SH-SY5Y (cell line): Measurements from ENCODE around the gene AGPAT3.

Source experiments
- GATA2 ChIP-seq: IDR thresholded peaks from 2 replicates; pipeline ENCODE4 v1.6.1; 2011; ENCODE audit warnings: mild to moderate bottlenecking, low read depth, low read length
- GATA3 ChIP-seq: IDR thresholded peaks from 2 replicates; pipeline ENCODE4 v1.6.1; 2011; ENCODE audit warnings: low read depth, mild to moderate bottlenecking, low read length, moderate library complexity

Gene AGPAT3

DNA sequence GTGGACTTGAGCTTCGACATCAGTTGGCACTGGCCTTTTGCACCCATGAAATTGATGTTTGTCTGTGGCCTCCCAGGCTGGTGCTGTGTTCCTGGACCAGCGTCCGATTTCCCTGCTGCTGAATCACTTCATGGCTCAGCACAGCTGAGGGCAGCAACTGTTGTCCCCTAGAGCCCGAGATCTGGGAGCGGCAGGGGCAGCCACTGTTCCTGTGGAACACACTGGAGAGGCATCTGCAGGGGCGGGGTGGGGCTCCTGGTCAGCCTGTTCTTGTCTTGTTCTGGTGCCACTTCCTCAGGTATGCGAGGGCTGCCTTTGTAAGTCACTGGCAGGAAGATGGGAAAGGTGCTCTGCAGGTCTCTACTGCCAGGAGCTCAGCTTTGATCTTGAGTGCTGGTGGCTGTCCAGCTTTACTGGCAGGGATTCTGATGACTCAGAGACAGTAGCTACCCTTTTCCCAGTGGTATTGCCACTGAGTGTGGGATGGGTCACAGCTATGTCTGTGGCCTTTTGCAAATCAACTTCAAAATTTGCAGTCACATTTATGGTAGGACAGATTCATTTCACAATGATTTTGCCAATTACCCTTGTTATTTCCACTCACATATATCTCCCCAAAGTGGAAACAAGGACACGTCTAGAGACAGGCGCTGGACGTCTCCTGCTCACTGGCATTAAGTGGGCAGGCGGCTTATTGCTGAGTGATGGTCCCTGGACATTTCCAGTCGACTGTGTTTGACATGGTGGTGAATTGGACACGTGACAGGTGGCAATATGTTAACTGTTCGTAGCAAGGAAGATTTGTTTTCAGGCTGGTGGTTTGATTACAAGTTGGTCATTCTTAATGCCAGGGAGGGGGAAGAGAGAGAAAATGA lies 15.3 kb downstream of the AGPAT3 start:
- TF ChIP-seq GATA2 (no peak), GATA3 (no peak)

DNA sequence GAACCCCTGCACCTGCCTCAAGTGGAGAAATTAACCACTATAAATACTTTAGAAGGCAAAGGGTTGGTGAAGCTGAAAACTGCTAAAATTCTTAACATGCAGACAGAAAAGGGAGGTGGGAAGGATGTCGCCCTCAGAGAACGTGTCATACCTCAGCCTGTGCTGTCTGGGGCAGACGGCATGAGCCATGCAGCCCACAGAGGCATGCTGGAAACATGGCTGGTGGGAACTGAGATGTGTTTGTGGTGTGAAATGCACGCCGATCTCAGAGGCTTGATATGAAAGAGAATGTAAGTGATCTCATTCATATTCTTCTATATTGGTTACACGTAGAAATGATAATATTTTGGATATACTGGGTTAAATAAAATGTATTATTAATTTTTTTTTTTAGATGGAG lies 16.3 kb downstream of the AGPAT3 start:
- TF ChIP-seq GATA3, result no peak
- TF ChIP-seq GATA2, result no peak

DNA sequence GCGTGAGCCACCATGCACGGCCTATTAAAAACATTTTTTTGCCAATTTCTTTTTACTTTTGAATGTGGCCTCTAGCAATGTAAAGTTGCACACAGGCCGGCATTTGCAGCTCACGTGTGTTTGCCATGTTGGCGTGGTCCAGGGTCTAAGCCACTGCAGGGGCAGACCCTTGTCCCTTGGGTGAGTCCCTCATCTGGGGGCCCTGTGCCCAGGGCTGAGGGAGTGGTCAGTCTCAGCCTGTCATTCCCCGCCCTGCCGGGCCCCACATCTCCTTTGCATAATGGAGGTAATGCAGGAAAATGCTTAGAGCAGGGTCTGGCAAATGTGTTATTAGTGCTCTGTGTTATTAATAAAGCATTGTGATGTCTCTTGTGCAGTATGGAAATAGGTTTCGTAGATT lies 16.9 kb downstream of the AGPAT3 start:
- no peak for TF ChIP-seq GATA2
- TF ChIP-seq GATA3, result no peak

DNA sequence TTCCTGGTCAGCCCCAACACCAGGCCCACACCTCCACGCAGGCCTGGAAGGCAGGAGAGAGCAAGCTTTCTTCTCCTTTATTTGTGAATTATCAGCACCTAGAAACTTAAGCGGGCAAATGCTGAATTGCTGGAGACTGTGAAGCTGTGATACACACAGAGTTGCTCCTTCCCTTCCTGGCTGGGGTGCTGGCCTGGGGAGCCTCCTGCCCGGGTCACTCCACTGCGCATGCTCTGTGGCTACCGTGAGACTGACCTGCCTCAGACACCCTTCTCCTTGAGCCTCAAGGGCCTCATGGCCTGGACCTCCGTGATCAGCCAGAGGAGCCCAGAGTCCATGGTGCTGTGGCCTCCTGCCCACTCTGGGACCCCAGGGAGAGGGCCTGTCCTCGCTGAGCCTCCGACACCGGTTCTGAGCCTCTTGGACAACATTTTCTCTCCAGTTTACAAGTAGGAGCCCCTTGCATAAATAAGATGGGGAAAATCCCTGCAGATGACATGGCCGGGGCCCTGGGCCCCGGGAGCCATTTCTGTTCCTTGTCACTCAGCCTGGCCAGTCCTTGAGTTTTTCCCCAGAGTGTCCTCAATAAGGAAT lies 18.0 kb downstream of the AGPAT3 start:
- TF ChIP-seq GATA2 (no peak), GATA3 (no peak)

DNA sequence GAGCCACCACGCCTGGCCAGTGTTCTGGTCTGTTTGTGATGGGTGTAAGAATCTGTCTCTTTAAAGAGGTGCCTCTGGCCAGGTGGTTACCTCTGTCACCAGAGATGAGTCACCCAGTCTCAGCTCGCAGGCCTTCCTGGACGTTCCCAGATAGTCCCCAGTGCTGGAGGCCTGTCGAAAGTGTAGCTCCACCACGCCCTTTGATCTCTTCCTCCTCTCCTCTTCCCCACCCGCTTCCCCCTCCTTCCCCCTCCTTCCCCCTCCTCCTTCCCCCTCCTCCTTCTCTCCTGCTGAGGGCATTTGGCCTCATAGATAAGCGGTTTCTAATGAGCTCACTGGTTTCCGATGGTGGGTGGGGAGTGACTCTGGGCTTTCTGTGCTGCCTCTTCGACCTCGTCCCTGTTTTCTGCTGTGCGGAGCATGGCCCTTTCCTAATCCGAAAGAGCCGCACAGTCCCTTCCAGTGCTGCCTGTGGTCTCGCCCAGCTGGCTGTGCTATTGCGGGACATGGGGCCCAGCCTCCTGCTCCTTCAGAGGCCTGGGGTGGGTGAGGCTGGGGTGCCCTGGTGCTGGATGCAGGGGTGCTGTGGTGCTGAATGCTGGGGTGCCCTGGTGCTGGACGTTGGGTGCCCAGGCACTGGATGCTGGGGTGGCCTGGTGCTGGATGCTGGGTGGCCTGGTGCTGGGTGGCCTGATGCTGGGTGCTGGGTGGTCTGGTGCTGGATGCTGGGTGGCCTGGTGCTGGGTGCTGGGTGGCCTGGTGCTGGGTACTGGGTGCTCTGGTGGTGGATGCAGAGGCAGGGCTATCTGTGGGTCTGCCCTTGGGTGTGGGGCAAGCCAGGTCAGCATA lies 19.2 kb downstream of the AGPAT3 start:
- TF ChIP-seq GATA2, result no peak

DNA sequence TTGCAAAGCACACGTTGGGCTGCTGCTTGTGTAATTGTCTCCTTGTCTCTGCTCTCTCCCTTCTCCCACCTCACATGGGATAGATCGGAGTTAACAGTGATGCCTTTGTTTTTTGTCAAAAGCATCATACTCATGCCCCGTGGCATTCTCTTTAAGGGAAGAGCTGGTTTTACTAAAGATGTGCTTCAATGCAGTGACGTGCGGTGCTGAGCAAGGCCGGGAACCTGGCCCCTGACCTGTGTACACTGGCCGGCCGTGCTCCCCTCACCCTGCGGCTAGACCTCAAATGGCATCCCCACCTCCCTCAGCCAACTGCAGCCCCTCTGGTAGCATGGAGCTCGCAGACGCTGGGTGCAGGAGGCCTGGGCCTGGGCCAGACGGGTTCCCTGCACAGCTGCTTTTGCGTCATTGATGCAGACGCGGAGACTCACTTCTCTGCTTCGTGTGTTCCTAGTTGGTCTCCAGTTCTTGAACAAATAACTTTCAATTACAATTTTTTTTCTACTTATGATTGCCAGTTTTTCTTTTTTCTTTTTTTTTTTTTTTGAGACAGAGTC lies 19.9 kb downstream of the AGPAT3 start:
- no peak for TF ChIP-seq GATA3
- TF ChIP-seq GATA2, result no peak

DNA sequence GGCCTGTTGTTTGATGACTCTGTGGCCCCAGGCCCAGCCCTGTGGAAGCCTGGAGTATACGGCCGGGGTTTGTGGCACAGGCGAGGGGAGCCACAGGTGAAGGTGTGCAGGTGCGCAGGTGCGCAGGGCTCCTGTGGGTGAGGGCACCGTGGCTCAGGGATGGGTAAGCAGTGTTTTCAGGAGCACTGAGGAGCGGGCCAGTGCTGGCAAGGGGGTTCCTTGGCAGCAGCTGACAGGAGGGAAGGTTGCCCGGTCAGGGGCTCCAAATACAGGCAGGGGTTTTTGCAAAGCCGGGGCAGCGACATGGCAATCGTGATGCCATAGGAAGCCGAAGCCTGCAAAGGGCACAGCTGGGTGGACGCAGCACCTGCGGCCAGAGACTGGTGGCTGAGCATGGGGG lies 20.7 kb downstream of the AGPAT3 start:
- TF ChIP-seq GATA3 (no peak), GATA2 (no peak)

DNA sequence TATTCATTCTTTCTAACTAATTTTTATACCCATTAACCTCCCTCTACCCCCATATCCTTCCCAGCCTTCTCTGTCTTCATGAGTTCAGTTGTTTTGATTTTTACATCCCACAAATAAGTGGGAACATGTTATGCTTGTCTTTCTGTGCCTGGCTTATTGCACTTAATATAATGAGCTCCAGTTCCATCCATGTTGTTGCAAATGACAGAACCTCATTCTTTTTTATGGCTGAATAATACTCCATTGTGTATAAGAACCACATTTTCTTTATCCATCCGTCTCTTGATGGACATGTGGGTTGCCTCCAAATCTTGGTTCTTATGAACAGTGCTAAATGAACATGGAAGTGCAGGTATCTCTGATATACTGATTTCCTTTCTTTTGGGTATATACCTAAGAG lies 21.5 kb downstream of the AGPAT3 start:
- TF ChIP-seq GATA2, result no peak
- TF ChIP-seq GATA3, result no peak

DNA sequence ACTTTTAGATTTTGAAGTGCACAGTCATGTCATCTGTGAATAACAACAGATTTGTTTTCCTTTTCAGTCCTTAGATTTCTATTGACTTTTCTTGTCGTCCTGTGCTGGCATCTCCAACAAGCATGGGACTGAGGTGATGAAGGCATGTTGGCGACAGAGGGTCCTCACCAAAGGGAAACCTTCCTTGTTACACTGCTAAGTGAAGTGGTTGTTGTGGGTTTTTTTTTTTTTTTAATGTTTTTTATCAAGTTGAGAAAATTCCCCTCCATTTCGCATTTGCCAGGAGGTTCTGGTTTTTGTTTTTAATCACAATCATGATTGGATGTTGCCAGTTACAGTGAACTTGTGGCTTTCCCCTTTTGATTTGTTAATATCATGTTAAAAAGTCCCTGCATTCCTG lies 24.0 kb downstream of the AGPAT3 start:
- TF ChIP-seq GATA3 (no peak), GATA2 (no peak)

DNA sequence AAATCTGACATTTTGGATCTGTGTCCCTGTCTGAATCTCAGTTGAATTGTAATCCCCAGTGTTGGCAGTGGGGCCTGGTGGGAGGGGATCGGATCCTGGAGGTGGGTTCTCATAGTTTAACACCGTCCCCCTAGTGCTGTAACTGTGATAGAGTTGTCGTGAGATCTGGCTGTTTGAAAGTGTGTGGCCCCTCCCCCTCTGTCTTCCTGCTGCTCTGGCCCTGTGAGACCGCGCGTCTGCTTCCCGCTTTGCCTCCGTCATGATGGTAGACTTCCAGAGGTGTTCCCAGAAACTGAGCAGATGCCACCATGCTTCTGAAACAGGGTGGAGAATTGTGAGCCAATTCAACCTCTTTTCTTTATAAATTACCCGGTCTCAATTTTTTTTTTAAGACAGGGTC lies 25.0 kb downstream of the AGPAT3 start:
- TF ChIP-seq GATA3 (no peak), GATA2 (no peak)

DNA sequence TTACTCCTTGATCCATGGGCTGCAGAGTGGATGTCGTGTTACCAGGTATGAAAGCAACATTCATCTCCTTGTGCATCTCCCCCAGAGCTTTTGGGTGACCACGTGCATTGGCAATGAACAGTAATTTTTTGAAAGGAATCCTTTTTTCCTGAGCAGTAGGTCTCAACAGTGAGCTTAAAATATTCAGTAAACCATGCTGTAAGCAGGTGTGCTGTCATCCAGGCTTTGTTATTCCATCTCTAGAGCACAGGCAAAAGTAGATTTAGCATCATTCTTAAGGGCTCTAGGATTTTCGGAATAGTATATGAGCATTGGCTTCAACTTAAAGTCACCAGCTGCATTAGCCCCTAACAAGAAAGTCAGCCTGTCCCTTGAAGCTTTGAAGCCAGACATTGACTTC lies 27.3 kb downstream of the AGPAT3 start:
- TF ChIP-seq GATA2, result no peak
- TF ChIP-seq GATA3, result no peak

DNA sequence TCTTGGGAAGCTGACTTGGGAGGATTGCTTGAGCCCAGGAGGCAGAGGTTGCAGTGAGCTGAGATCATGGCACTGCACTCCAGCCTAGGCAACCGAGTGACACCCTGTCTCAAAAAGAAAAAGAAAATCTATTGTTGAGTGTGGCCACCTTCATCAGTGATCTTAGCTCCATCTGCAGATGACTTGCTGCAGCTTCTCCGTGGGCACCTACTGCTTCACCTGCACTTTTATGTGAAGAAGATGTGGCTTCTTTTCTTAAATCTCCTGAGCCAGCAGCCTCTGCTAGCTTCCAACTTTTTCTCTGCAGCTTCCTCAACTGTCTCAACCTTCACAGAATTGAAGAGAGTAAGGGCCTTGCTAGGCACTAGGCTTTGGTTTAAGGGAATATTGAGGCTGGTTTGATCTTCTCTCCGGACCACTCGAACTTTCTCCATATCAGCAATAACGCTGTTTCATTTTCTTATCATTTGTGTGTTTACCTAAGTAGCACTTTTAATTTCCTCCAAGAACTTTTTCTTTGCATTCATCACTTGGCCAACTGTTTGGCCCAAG lies 28.0 kb downstream of the AGPAT3 start:
- TF ChIP-seq GATA3 (no peak), GATA2 (no peak)

DNA sequence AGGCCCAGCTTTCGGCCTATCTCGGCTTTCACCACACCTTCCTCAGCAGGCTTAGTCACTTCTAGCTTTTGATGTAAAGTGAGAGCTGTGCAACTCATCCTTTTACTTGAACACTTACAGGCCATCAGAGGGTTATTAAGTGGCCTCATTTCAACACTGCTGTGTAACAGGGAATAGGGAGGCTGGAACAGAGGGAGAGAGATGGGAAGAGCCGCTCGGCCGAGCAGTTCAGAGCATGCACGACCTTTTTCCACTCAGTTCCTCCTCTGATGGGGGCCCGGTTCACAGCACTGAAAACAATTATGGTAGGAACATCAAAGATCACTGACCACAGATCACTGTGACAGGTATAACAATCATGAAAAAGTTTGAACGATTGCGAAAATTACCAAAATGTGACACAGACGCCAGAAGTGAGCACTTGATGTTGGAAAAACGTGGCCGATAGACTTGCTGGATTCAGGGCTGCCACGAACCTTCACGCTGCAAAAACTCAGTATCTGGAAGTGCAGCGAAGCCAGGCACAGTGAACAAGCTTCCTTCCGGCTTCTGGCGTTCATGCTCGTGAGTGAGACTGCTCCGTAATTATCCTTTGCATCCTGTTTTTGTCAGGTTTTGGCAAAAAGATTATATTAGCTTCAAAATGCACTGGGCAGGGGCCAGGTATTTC lies 28.6 kb downstream of the AGPAT3 start:
- TF ChIP-seq GATA2 (no peak), GATA3 (no peak)

DNA sequence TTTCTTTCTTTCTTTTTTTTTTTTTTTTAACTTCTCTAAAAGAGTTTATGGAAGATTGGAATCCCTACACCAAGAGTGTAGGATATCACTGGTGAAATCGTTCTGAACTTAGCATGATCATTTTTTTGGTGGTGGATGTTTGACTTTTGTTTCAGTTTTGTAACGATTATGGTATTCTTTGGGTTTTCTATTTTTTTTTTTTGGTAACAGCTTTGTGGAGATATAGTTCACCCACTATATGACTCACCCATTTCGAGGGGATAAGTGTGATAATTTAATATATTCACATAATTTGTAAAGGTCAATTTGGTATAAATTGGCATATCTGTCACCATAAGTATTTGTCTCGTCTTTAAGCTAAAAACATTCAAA lies 29.2 kb downstream of the AGPAT3 start:
- no peak for TF ChIP-seq GATA2
- TF ChIP-seq GATA3, result no peak

DNA sequence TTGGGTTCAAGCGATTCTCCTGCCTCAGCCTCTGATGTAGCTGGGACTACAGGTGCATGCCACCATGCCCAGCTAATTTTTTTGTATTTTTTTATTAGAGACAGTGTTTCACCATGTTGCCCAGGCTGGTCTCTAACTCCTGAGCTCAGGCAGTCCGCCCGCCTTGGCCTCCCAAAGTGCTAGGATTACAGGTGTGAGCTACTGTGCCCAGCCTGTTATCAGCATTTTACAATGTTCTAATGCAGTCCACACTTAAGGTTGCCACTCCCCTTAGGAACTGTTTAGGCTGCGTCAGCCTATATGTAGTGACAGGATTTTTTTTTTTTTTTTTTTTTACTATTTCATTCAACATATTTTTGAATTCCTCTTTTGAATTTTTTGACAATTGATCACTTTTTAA lies 30.2 kb downstream of the AGPAT3 start:
- TF ChIP-seq GATA3, result no peak
- no peak for TF ChIP-seq GATA2
